Suprapubic skin (tissue), 4 donors: Measurements from ENCODE around the gene ULBP2.

Source experiments
- CTCF ChIP-seq, 2 donors: fragments of 200-600 bp in 1 of 2; fragments of 450-650 bp in 1 of 2; sonication (generic) in 1 of 2; IDR thresholded peaks; one replicate each; pipeline ENCODE4 v1.5.1; 2016 to 2019; ENCODE audit warnings: antibody characterized with exemption in 2 of 2, mild to moderate bottlenecking in 1 of 2, moderate library complexity in 1 of 2
- EP300 ChIP-seq: sonication (generic); formaldehyde crosslinking; IDR thresholded peaks from one replicate; pipeline ENCODE4 v1.6.1; 2017; ENCODE audit warnings: antibody characterized with exemption
- POLR2A ChIP-seq, 2 donors: fragments of 450-650 bp; IDR thresholded peaks; one replicate each; pipeline ENCODE4 v1.6.1; 2017; ENCODE audit warnings: antibody characterized with exemption in 2 of 2, mild to moderate bottlenecking in 2 of 2, moderate library complexity in 2 of 2
- POLR2AphosphoS5 ChIP-seq, 3 donors: sonication (generic); formaldehyde crosslinking; IDR thresholded peaks; one replicate each; pipeline ENCODE4 v1.6.1; 2017; ENCODE audit warnings: antibody characterized with exemption in 3 of 3

DNA sequence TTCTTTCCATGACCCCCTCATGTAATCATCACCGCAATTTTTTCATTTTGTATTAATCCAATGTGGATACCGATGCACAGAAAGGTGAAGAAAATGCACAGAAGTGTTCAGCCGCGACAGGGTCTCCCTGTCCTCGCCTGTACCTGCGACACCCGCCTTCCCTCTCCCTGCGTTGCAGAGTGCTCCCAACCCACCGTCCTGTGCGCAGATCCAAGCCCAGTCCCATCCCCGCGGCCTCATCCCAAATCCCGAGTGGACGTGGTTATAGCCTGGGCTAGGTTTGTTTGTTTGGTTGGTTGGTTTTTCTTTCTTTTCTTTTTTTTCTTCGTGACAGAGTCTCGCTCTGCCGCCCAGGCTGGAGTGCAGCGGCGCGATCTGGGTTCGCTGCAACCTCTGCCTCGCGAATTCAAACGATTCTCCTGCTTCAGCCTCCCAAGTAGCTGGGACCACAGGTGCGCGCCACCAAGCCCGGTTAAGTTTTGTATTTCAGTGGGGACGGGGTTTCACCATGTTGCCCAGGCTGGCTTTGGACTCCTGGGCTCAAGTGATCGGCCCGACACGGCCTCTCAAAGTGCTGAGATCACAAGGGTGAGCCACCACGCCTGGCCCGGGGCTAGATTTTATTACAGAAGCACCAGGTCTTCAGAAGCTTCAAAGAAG, 18.4 kb upstream of the ULBP2 start:
- no peak for TF ChIP-seq CTCF (IDR thresholded peaks at IDR 0.05)
- TF ChIP-seq POLR2AphosphoS5 (IDR thresholded peaks at IDR 0.05) = no peak
- TF ChIP-seq POLR2A (IDR thresholded peaks at IDR 0.05) = no peak
- no peak for TF ChIP-seq EP300
